Measurements from ENCODE around the gene FAM110C. TPM values are rescaled to one million over a fixed set of nuclear protein-coding genes. Genes with fewer than 3 reads are reported as not detected.

FAM110C gene
- total RNA-seq, 4 donors from 2014 or later, result 0.98 to 3.7 (median 1.5) TPM

DNA sequence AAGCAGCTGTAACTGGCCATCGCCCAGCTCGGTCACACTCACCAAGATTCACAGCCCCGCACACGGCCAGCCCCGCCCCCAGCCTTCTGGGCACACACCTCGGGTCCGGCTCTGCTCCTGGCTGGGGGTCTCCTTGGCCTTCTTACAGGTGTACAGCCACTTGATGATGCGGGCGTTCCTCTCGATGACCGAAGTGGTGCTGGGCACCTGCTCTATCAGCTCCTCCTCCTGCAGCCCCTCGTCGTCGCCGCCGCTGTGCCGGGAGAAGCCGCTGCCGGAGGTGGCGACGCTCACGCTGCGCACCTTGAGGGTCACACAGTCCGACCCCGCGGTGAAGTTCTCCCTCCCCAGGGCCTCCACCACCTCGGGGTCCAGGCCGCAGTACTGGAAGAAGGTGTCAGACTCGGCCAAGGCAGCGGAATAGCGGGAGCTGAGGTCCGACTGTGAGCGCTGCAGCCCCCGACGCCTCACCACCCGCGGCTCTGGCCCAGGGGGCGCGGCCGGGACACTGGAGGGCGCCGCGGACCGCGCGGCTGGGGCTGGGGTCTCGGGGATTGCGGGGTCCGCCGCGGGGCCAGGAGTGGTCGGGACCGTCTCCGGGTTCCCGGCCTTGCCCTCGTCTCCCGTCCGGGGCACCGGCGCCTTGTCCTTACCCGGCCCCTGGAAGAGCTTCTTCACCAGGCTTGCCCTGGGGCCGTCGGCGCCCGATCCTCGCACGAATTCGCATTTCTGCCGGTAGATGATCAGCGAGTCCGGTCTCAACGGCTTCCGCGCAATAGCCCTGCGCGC lies 769 bp downstream of the FAM110C start:
- Histone ChIP-seq H3K27me3 (peaks cover 0 to 61% (median 20%) of the 10 kb centered on the region in 4 donors), H3K4me3 (peak overlapping the region; percentile 57 to 70 (median 60)), H3K9me3 (no peaks in the 10 kb centered on the region), H3K36me3 (no peaks in the 10 kb centered on the region), H3K4me1 (peaks cover 4 to 28% (median 26%) of the 10 kb centered on the region in 4 donors), H3K27ac (replicated peaks in 1 of 4) (peak overlapping the region; percentile 57 to 70 (median 63))
- 10% methylated on average over 25 of the region's 76 CpGs for WGBS
- intact Hi-C loops (cut with DNase I), result no loop called here
- DNase-seq (ENCODE audit: extremely low spot score), result no peak
- TF ChIP-seq, protein P1, sequence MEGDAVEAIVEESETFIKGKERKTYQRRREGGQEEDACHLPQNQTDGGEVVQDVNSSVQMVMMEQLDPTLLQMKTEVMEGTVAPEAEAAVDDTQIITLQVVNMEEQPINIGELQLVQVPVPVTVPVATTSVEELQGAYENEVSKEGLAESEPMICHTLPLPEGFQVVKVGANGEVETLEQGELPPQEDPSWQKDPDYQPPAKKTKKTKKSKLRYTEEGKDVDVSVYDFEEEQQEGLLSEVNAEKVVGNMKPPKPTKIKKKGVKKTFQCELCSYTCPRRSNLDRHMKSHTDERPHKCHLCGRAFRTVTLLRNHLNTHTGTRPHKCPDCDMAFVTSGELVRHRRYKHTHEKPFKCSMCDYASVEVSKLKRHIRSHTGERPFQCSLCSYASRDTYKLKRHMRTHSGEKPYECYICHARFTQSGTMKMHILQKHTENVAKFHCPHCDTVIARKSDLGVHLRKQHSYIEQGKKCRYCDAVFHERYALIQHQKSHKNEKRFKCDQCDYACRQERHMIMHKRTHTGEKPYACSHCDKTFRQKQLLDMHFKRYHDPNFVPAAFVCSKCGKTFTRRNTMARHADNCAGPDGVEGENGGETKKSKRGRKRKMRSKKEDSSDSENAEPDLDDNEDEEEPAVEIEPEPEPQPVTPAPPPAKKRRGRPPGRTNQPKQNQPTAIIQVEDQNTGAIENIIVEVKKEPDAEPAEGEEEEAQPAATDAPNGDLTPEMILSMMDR (IDR thresholded peaks at IDR 0.05), result no peak
- no peak for TF ChIP-seq POLR2AphosphoS5 (IDR thresholded peaks at IDR 0.05)
- TF ChIP-seq POLR2A (IDR thresholded peaks at IDR 0.05; ENCODE audit: low read depth), result no peak
- no peak for TF ChIP-seq EP300 (IDR thresholded peaks at IDR 0.05)

GRCh38 chr2:44748-45341 lies 1.5 kb downstream of the FAM110C start:
- Histone ChIP-seq H3K27ac (replicated peaks in 1 of 4) (no peak overlapping the region), H3K27me3 (peaks cover 0 to 67% (median 20%) of the 10 kb centered on the region in 4 donors), H3K36me3 (no peaks in the 10 kb centered on the region), H3K4me1 (peaks cover 4 to 28% (median 26%) of the 10 kb centered on the region in 4 donors), H3K4me3 (peak overlapping the region; percentile 57 to 70 (median 60)), H3K9me3 (no peaks in the 10 kb centered on the region)
- intact Hi-C loops (cut with DNase I), result no loop called here
- WGBS, result 39% methylated on average over 4 of the region's 6 CpGs
- DNase-seq (ENCODE audit: extremely low spot score), result no peak
- TF ChIP-seq, protein P1 (IDR thresholded peaks at IDR 0.05), result no peak
- TF ChIP-seq POLR2AphosphoS5 (IDR thresholded peaks at IDR 0.05) (no peak), EP300 (IDR thresholded peaks at IDR 0.05) (no peak), POLR2A (IDR thresholded peaks at IDR 0.05; ENCODE audit: low read depth) (no peak)

GRCh38 chr2:42788-43187 lies 3.5 kb downstream of the FAM110C start:
- TF ChIP-seq POLR2AphosphoS5 (IDR thresholded peaks at IDR 0.05) (no peak), POLR2A (IDR thresholded peaks at IDR 0.05; ENCODE audit: low read depth) (no peak), EP300 (IDR thresholded peaks at IDR 0.05) (no peak)
- TF ChIP-seq, protein P1 (IDR thresholded peaks at IDR 0.05), result no peak
- no peak for DNase-seq (ENCODE audit: extremely low spot score)
- H3K27ac ChIP-seq (replicated peaks in 1 of 4), result no peak overlapping the region
- 78% methylated on average over 5 of the region's 5 CpGs for WGBS
- H3K36me3 ChIP-seq, result no peaks in the 10 kb centered on the region
- peaks cover 4 to 28% (median 26%) of the 10 kb centered on the region in 4 donors for H3K4me1 ChIP-seq
- peaks cover 0 to 68% (median 20%) of the 10 kb centered on the region in 4 donors for H3K27me3 ChIP-seq
- intact Hi-C loops (cut with DNase I), result no loop called here
- no peak overlapping the region for H3K4me3 ChIP-seq
- H3K9me3 ChIP-seq, result peaks cover 0 to 3% (median 0%) of the 10 kb centered on the region in 4 donors

DNA sequence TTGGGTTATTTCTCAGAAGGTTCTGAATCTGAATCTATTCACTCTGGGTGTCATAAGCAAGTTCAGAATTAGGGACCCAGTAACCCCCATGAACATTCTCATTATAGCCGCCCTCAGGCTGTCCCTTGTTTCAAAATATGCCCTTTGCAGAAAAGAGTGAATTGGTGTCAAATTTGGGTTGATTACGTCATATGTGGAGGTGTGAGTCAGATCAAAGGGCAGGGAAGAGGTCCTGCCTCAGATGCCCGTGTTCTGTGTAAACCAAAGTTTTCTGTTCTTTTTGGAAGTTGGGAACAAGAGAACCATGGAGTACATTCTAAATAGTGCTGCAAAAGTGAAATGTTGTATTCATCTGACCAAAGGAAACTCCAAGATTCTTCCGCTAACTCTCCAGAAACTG lies 5.8 kb downstream of the FAM110C start:
- Histone ChIP-seq H3K27ac (replicated peaks in 1 of 4) (no peak overlapping the region), H3K27me3 (peaks cover 0 to 47% (median 5%) of the 10 kb centered on the region in 4 donors), H3K4me3 (no peak overlapping the region), H3K9me3 (peaks cover 0 to 3% (median 0%) of the 10 kb centered on the region in 4 donors), H3K36me3 (no peaks in the 10 kb centered on the region), H3K4me1 (peaks cover 0 to 8% (median 5%) of the 10 kb centered on the region in 4 donors)
- TF ChIP-seq, protein P1 (IDR thresholded peaks at IDR 0.05), result no peak
- TF ChIP-seq POLR2AphosphoS5 (IDR thresholded peaks at IDR 0.05) (no peak), EP300 (IDR thresholded peaks at IDR 0.05) (no peak), POLR2A (IDR thresholded peaks at IDR 0.05; ENCODE audit: low read depth) (no peak)
- intact Hi-C loops (cut with DNase I), result no loop called here
- no peak for DNase-seq (ENCODE audit: extremely low spot score)
- WGBS, result 88% methylated on average over 4 of the region's 4 CpGs

Data from esophagus muscularis mucosa (tissue), 4 donors.